Measurements from ENCODE around the gene KRTAP12-3. TPM values are rescaled to one million over a fixed set of nuclear protein-coding genes. Genes with fewer than 3 reads are reported as not detected.

The KRTAP12-3 gene
- total and polyA plus RNA-seq, 10 of the 15 experiments (the other 5 are each of a cell fraction or from before 2014, with no cell fraction given), result not detected

DNA sequence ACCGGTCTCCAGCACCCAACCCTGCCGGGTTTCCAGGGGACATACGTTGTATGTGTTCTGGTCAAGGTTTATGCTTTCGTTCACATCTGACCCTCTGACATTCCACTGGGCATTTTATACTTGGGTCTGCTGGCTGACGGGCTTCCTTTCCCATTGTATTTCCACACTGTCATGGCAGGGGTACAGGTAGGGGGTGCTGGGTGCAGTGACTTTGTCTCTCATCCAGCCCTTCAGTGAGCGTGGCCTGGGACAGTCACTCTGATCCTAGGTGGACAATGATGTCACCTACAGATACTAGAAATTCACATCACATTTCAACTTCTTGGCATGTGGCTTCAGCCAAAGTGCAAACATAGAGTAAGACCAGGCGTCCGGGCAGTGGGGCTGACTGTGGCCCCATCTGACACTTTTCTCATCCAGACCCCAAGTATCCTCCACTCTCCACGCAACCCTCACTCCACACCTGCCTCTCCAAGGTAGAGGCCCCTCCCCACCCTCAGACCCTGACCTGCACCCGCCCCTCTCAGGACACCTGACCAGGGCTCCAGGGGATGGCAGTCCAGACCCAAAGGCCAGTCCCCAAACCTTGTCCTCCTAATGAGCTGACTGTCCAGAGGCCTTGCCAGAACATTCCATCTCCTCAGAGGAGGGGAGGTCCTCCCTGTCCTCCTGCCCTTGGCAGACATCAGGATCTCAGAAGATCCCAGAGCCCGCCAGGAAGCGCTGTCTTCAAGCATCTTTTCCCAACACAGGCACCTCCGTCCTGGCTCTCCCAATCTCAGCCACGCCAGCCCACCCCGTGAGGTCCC, 21.3 kb upstream of the KRTAP12-3 start (continued):
- TF ChIP-seq, protein P1, sequence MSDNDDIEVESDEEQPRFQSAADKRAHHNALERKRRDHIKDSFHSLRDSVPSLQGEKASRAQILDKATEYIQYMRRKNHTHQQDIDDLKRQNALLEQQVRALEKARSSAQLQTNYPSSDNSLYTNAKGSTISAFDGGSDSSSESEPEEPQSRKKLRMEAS (IDR thresholded peaks at IDR 0.05; ENCODE audit: low read depth, low read length), result no peak
- TF ChIP-seq, protein P2, sequence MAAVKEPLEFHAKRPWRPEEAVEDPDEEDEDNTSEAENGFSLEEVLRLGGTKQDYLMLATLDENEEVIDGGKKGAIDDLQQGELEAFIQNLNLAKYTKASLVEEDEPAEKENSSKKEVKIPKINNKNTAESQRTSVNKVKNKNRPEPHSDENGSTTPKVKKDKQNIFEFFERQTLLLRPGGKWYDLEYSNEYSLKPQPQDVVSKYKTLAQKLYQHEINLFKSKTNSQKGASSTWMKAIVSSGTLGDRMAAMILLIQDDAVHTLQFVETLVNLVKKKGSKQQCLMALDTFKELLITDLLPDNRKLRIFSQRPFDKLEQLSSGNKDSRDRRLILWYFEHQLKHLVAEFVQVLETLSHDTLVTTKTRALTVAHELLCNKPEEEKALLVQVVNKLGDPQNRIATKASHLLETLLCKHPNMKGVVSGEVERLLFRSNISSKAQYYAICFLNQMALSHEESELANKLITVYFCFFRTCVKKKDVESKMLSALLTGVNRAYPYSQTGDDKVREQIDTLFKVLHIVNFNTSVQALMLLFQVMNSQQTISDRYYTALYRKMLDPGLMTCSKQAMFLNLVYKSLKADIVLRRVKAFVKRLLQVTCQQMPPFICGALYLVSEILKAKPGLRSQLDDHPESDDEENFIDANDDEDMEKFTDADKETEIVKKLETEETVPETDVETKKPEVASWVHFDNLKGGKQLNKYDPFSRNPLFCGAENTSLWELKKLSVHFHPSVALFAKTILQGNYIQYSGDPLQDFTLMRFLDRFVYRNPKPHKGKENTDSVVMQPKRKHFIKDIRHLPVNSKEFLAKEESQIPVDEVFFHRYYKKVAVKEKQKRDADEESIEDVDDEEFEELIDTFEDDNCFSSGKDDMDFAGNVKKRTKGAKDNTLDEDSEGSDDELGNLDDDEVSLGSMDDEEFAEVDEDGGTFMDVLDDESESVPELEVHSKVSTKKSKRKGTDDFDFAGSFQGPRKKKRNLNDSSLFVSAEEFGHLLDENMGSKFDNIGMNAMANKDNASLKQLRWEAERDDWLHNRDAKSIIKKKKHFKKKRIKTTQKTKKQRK (IDR thresholded peaks at IDR 0.05; ENCODE audit: low read depth, low read length), result no peak
- TF ChIP-seq, protein P3, sequence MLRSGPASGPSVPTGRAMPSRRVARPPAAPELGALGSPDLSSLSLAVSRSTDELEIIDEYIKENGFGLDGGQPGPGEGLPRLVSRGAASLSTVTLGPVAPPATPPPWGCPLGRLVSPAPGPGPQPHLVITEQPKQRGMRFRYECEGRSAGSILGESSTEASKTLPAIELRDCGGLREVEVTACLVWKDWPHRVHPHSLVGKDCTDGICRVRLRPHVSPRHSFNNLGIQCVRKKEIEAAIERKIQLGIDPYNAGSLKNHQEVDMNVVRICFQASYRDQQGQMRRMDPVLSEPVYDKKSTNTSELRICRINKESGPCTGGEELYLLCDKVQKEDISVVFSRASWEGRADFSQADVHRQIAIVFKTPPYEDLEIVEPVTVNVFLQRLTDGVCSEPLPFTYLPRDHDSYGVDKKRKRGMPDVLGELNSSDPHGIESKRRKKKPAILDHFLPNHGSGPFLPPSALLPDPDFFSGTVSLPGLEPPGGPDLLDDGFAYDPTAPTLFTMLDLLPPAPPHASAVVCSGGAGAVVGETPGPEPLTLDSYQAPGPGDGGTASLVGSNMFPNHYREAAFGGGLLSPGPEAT (IDR thresholded peaks at IDR 0.05; ENCODE audit: low read depth), result no peak
- TF ChIP-seq, protein P4, sequence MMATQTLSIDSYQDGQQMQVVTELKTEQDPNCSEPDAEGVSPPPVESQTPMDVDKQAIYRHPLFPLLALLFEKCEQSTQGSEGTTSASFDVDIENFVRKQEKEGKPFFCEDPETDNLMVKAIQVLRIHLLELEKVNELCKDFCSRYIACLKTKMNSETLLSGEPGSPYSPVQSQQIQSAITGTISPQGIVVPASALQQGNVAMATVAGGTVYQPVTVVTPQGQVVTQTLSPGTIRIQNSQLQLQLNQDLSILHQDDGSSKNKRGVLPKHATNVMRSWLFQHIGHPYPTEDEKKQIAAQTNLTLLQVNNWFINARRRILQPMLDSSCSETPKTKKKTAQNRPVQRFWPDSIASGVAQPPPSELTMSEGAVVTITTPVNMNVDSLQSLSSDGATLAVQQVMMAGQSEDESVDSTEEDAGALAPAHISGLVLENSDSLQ (IDR thresholded peaks at IDR 0.05), result no peak
- TF ChIP-seq ZNF217 (IDR thresholded peaks at IDR 0.05) (no peak), POU2F2 (IDR thresholded peaks at IDR 0.05; ENCODE audit: borderline replicate concordance, low read depth, low read length) (no peak), ZBED1 (IDR thresholded peaks at IDR 0.05; ENCODE audit: borderline replicate concordance) (no peak), CBX5 (IDR thresholded peaks at IDR 0.05; ENCODE audit: low read depth) (no peak), NBN (IDR thresholded peaks at IDR 0.05) (no peak), MYC (IDR thresholded peaks at IDR 0.05; ENCODE audit: insufficient read depth, insufficient read length, insufficient replicate concordance, low read length, severe bottlenecking) (no peak)
- TF ChIP-seq, protein P5, sequence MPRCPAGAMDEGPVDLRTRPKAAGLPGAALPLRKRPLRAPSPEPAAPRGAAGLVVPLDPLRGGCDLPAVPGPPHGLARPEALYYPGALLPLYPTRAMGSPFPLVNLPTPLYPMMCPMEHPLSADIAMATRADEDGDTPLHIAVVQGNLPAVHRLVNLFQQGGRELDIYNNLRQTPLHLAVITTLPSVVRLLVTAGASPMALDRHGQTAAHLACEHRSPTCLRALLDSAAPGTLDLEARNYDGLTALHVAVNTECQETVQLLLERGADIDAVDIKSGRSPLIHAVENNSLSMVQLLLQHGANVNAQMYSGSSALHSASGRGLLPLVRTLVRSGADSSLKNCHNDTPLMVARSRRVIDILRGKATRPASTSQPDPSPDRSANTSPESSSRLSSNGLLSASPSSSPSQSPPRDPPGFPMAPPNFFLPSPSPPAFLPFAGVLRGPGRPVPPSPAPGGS (IDR thresholded peaks at IDR 0.05; ENCODE audit: borderline replicate concordance, insufficient read depth, low read depth, low read length, poor library complexity, severe bottlenecking), result no peak
